Epithelial cell of prostate (primary cell): ENCODE measurements around the gene PLA2G7.
"Not testable (repeated sequence)": the region's sequence is repeated elsewhere in the genome, so short reads cannot be mapped to it uniquely, and the experiment has no call there.

Source experiments
- DNase-seq: peaks from one replicate; pipeline ENCODE4 v3.0.0-alpha.2; 2011; ENCODE audit warnings: low read depth, low spot score
- H3K27ac ChIP-seq: fragments of 450-650 bp; 2 replicates; pipeline ENCODE4 v1.5.1; 2017; ENCODE audit warnings: mild to moderate bottlenecking

PLA2G7 gene

DNA sequence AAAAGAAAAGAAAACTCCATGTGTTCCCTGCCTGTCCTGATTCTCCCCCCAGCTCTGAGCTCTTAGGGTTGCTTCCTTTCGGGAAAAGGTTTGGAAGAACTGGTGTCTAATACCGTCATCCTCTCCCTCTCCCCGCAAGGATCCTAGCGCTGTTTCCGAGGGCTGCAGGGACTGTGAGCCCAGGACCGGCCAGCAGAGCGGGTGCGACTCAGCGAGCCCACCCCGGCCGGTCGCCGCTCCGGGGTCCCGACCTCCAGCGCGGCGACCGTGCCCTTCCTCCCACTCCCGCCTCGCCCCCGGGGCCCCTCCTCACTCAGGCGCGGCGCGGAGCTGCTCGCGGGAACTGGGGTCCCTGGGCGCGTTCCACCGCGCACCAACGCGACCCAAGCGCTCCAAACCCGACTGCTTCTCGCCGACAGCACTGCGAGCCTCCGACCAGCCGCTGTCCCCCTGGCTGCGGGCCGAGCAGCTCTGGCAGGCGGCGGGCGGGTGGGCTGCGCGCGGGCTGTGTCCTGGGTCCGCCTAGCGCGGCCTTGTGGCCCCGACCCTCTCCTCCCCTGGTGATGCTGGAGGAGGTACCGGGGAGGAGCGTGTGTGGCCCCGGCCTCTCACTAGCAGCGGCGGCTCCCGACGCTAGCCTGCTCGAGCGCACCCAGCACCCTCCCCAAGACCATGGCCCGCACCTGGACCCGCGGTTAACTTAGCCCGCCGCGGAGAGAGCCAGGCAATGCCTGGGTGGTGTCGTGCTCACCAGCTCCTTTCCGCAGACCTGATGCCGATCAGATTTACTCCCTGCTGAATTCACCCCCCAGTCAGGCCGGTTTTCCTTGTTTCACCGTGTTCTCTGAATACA is at the start of gene PLA2G7:
TSS of gene PLA2G7 (minus strand) at position 509 of the 853 bp plus-strand sequence. CDS start 12,484 bp downstream, outside the sequence.
- DNase-seq = no peak
- H3K27ac ChIP-seq = no peak within 1 kb of the TSS

DNA sequence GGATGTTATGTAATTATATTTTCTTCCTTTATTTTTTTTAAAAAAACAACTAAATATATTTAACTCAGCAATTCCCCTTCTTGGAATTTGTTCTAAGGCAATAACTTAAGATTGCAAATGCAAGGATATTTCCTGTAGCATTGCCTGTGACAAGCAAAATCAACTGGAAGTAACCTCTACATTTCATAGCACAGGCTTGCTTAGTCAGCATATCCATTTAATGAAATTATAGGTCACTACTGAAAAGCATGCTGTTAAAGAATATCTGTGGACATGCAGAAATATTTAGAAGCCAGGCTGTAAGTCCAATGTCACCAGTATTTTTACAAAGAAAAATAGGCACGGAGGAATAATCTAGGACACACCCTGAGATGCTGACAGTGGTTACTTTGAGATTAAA is 49.4 kb upstream of the PLA2G7 start:
- no peak overlapping the region for H3K27ac ChIP-seq
- no peak for DNase-seq

DNA sequence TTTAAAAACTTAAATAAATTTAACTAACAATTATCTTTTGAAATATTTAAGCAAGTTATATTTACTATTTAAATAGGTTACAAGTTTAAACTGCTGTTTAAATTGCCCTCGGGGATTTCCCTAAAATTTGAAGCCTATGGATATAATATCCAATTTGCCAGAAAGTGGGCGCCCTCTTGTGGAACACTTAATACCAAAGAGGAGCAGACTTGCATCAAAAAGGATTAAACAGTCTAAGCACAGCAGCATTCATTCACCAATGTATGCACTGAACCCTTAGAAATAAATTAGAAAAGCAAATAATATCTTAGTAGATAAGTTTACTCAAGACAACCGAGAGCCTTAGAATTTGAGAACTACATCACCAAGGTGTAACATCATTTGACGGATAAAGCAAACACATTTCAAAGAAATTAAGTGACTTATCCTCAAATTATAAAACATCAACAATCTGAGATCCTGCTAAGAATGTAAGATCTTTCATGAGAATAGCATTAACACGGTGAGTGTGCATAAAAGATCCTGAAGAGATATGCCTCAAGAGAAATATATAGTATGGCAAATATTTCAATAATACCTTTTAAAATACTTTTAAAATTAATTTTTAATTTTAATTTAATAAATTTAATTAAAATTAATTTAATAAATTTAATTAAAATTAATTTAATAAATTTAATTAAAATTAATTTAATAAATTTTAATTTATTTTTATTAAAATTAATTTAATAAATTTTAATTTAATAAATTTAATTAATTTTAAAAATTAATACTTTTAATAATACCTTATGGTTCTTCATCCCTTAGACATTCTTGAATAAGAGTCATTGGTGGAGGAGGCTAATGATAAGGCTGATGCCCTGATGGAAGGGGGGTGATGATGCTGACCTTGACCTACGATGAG is 46.6 kb upstream of the PLA2G7 start:
- no peak overlapping the region for H3K27ac ChIP-seq
- no peak for DNase-seq

DNA sequence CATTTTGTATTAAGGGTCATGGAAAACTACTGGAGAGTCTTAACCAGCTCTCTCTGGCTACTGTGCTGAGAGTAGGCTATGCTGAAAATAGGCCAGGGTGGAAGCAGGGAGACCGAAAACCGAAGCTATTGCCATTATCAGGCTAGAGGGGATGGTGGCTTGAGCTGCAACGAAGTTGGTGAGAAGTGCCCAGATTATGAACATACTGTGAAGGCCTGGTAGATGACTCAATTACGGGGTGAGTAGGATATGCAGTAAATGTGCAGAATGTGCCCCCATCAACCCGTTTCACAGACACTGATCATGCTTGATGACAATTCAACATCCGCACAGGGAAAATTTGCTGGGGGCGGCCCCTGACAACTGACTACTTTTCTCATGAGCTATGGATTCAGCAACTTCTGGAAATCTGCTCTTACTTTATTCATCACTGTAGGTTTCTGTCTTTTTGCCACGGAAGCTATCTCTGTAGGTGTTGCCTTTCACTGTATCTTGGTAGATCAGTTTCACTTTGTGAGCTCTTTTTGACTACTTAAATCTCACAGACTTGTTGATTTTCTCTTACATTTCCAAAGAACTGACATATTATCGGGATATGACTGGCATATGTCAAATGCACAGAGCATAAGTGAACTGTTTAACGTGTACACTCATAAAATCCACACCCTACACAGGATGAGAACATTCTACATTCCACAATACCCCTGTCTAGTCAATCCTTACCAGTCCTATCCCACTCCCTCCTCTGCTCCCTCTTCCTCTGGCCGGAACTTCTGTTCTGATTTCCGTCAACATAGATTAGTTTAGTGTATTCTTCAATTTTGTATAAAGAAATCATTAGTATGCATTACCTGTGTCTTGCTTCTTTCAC is 42.5 kb upstream of the PLA2G7 start:
- no peak for DNase-seq
- no peak overlapping the region for H3K27ac ChIP-seq

DNA sequence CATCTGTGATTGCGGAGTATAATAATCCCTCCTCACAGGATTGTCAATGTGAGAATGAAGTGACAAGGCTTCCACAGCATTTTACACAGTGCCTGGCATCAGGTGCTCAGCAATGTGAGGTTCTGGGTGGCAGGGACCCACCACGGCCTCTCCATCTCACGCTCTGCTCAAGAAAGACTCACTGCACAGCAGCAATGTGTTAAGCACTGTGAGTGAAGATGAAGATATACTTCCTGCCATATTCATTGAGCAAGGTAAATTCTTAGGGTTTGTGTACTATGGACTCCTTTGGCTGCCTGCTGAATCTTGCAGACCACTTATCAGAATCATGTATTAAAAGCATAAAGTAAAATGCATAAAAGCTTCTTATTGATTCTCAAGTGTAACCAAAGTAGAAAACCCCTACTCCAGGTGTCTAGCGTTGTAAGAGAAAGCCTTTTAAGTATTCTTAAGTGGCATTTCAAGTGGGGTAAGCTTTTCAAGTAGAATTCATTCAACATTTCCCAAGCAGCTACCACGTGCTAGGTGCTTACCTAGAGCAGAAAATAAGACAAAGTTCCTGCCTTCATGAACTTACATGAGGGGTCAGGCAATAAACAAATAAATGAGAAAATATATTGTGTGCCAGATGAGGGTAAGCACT is 41.0 kb upstream of the PLA2G7 start:
- no peak for DNase-seq
- H3K27ac ChIP-seq = no peak overlapping the region

DNA sequence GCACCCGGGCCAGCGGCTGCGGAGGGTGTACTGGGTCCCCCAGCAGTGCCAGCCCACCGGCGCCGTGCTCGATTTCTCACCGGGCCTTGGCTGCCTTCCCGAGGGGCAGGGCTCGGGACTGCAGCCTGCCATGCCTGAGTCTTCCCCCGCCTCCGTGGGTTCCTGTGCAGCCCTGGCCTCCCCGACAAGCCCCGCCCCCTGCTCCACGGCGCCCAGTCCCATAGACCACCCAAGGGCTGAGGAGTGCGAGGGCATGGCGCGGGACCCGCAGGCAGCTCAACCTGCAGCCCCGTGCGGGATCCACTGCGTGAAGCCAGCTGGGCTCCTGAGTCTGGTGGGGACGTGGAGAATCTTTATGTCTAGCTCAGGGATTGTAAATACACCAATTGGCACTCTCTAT is 39.6 kb upstream of the PLA2G7 start:
- not testable (repeated sequence) for DNase-seq, H3K27ac ChIP-seq

DNA sequence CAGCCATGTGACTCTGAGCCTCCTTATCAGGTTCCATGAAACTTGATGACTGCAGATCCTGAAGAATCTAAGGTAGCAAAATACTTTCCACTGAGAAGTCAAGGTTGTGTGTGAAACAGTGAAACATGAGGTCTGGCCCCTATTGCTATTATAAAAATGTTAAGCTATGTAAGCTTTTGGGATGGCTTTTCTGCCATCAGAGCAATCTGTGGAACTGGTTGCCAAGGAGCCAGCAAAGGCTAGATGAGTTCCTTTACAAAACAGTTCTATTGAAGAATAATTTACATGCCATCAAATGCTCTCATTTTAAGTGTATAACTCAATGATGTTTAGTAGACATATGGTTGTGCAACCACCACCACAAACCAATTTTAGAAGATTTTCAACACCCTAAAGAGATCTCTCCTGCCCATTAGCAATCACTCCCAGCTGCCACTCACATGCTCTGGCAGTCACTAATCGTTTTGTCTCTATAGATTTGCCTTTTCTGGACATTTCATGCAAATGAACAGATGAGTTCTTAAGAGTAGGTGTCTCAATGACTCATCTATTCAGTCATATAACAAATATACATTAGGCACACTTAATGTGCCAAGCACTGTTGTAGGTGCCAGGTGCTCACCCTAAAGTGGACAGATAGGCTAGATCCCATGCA is 38.2 kb upstream of the PLA2G7 start:
- DNase-seq = no peak

DNA sequence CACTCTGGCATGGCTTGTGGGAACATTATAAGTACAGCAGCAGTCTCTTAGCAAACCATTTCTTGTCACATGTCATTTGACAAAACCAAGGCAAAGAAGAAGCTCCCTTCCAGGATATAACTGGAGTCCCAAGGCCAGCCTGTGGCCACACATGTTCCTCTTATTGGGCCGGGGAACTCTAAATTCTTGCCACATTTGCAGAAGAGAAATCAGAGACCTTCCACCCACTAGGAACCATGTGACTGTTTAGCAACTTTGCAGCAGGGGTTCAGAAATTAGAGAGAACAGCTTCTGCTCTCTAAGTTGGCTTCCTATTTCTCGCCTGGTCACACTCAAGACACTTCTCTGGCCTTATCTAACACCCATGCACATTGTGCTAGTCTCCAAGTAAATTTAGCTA is 37.6 kb upstream of the PLA2G7 start:
- H3K27ac ChIP-seq = no peak overlapping the region

More for the DNA sequence above, 38.2 kb upstream of the PLA2G7 start:
- no peak overlapping the region for H3K27ac ChIP-seq

DNA sequence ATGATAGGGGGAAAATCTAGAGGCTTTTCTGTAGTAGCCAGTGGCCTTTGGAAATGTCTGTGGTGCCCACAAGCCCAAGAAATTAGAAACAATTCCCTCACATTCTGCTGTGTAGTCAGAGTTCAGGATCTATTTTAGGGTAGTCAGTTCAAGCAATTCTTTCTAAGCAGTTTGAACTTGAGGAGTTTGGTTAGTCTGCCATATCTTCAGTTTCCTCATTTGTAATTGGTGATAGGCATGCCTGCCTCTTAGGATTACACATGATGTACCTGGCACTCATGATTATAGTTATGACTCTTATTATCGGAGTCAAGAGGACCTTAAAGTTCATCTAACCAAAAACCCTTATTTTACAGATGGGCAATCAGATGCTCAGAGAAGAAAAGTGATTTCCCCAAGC is 36.8 kb upstream of the PLA2G7 start:
- DNase-seq = no peak
- H3K27ac ChIP-seq = no peak overlapping the region

More for the DNA sequence above, 37.6 kb upstream of the PLA2G7 start:
- no peak for DNase-seq

DNA sequence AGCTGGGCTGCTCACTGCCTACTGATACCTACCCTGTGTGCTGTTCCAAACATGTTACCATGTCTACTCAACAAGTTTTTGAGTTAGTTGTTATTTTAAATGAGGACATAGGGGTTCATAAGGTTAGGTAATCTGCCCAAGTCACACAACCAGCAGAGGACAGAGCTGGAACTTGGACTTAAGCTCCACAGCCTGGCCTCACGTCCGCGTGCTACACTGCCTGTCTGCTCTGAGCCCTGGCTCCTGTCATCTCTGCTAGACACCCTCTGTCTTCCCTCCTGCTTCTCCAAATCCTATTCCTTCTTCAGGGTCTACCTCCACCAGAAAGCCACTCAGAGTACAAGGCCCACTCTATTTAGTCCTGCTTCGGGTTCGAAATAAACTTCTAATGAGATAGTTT is 29.8 kb upstream of the PLA2G7 start:
- no peak overlapping the region for H3K27ac ChIP-seq
- no peak for DNase-seq

DNA sequence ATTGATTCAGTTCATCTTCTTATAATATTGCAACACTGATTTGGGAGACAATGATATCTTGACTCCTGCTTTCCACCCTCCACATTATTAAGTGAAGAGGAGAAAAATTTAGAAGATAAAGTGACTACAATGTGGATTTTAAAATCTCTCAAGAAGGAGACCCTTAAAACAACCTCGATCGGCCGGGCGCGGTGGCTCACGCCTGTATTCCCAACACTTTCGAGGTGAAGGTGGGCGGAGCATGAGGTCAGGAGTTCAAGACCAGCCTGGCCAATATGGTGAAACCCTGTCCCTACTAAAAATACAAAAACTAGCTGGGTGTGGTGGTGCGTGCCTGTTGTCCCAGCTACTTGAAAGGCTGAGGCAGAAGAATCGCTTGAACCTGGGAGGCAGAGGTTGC is 29.1 kb upstream of the PLA2G7 start:
- not testable (repeated sequence) for H3K27ac ChIP-seq, DNase-seq

DNA sequence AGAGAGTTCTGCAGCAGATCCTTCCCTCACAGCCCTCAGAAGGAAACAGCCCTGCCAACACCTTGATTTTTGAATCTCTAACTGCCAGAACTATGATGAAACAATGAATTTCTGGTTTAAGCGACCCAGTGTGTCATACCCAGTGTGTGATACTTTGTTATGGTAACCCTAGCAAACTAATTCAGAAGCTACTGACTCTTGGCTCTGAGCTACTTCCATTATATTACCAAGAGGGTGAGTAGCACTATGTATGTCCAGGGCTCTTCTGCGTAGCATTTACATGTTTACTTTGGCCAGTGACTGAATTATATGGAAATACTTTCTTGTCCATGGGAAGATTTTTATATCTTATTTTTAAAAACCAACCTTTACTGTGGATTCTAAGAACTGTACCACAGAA is 28.3 kb upstream of the PLA2G7 start:
- DNase-seq = no peak
- no peak overlapping the region for H3K27ac ChIP-seq

DNA sequence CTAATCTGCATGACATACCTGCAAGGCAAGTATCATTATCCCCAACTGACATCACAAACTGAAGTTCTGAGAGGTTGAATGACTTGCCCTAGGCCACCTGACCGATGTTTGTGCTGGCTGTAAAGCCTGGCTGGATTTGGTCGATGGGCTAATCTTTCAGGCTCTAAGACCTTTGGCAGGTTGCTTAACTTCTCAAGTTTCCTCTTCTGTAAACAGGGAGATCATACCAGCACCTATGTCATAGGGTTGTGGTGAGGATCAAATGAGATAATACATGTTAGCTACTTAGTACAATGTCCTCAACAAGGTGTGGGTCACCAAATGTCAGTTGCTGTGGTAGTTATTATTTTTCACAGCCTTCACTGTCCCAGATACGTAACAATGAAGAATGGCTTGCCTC is 25.8 kb upstream of the PLA2G7 start:
- no peak overlapping the region for H3K27ac ChIP-seq
- DNase-seq = peak; percentile 3

DNA sequence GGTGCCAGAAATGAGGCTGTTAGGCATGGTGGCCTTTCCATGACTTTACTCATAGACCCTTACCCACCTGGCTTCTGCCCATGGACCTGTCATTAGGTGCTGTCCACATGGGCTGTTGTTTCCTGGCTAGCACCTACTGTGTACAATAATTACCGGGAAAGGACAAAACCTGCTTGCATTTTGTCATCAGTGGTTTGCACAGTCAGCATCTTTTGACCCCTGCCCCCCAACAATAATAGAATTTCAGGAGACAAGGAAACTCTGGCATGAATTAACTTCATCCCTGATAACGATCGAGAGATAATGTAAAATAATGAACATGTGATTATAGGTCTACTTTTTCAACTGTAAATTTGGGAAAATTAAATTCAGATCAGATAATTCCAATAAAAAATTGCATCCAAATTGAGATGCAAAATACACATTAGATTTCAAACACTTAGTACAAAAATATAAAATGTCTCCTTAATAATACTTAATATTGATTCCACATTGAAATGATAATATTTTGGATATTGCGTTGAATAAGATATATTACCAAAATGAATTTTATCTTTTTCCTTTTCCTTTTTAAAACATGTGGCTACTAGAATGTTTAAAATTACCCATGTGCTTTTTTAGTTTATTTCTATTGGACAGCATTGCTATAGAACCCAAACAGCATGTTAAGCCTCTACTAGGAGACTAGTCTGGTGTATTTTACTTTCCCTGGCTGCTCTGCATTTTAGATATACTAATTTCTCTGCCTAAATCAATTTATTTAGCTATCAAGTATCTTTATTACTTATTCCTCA is 24.0 kb upstream of the PLA2G7 start:
- H3K27ac ChIP-seq = no peak overlapping the region
- DNase-seq = no peak

DNA sequence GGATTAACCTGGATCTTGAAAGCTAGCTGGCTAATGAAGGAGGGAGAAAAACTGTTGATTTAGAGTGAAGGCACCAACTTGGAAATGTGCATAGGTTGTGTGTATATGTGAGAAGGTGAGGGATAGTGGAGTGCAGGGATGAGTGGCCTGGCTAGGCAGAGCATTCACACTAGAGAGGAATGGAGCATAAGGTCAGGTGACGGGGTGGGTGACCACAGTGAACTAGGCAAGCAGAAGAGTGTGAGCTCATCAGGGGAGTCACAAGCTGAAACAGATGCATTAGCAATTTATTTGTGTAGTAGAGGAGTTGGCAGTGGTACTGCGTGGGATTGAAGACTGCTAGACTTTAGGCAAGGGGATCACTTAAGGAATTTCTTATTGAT is 22.0 kb upstream of the PLA2G7 start:
- DNase-seq = no peak
- no peak overlapping the region for H3K27ac ChIP-seq

DNA sequence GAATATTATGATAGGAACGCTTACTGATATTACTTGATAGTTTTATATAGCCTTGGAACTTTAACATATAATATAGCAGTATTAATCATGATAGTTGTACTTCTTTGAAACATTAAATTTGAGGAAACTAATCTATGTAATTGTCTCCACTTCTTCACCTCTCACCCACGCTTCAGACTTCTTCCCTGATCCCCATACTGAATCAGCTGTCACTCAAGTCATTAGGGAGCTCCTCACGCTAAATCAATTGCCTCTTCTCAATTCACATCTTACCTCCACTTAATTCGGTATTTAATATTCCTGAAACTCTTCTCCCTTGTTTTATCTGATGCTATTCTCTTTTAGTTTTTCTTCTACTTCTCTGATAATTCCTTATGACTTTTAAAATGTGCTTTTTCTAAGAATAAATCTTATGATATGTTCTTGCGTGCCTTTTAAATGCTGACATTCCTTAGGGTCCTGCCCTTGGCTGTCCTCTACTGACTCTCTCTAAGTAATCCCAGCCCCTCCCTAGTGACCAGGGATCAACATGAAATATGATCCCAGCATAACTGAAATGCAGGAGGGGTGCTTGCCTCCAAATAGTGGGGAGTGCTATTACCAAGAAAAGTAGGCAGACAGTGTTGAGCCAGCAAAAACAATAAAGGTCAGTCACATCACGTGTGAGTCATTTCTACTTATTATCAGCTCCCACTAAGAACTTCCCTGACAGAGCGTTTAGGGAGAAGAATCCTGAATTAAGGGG is 21.5 kb upstream of the PLA2G7 start:
- H3K27ac ChIP-seq = no peak overlapping the region
- no peak for DNase-seq

DNA sequence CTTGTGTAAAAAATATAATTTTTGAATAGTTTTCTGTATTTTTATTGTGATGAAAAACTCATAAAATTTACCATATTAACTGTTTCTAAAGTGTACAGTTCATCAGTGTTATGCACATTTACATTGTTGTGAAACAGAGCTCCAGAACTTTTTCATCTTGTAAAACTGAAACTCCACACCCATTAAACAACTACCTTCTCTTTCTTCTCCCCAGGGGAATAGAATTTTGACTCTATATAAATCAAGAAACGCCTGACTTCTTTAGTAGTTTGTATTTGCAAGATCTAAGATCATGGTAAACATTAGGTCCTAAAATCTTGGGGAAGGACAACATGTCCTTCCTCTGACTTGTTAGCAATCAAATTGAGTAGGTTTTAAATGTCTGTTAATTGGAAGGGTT is 20.7 kb upstream of the PLA2G7 start:
- no peak for DNase-seq
- no peak overlapping the region for H3K27ac ChIP-seq

DNA sequence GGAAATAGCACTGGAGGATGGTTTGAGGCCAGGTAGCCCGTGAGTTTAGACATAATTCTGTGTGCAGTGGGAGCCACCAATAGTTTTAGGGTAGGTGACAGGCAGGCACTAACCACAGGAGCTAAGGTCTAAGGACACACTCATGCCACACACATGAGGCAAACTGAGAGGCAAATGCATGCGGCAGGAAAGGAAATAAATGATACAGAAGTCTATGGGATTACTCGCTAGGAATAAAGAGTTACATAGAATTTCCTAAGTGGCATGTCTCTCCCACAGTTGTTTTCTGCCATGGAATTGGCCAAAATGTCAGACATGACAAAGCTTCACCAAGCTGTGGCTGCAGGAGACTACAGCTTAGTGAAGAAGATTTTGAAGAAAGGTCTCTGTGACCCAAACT is 16.5 kb upstream of the PLA2G7 start:
- no peak overlapping the region for H3K27ac ChIP-seq
- DNase-seq = no peak
